Measurements from ENCODE around the gene CD59.
"Not testable (repeated sequence)": the region's sequence is repeated elsewhere in the genome, so short reads cannot be mapped to it uniquely, and the experiment has no call there.

Gene CD59

DNA sequence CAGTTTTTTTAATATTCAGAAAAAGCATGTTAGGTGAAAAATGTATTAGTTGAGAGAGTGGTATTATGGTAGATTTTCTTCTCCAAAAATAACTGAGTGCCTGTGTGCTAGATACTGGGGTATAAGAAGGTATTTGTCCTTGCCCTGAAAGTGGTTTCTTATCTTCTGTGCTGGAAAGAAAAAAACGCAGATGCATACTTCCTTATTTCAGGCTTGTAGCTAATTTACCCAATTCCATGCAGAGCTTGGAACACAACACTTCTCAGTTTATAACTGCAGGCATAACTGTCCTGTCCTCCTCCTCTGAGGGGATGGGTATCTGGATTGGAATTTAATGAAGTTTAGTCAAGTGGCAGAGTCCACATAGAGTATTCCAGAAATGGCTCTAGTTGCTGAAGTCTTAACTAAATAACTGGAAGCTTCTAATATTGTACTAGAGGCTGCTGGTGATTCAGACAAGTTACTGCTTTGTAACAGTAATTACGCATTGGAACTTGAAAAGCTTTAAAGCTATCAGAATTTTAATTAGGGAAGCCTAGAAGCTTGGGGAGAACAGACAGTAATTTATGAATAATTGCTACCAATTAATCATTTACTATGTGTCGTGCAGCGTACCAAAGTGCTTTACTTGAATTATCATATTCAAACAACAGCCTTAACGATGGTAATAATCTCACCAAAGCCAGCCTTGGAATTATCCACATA lies 22.9 kb downstream of the CD59 start:
- DNase-seq, result no peak

DNA sequence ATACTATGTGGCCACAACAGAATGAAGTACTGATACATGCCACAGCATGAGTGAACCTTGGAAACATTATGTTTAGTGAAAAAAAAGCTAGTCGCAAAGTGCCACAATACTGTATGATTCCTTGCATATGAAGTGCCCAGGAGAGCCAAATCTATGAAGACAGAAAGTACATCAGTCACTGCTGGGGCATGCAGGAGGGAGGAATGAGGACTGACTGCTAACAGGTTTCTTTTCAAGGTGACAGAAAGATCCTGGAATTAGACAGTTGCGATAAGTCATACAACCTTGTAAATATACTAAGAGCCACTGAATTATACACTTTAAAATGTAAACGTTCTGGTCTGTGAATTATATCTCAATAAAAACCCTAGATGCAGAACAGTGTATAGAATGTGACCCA lies 23.8 kb downstream of the CD59 start:
- no peak for DNase-seq

DNA sequence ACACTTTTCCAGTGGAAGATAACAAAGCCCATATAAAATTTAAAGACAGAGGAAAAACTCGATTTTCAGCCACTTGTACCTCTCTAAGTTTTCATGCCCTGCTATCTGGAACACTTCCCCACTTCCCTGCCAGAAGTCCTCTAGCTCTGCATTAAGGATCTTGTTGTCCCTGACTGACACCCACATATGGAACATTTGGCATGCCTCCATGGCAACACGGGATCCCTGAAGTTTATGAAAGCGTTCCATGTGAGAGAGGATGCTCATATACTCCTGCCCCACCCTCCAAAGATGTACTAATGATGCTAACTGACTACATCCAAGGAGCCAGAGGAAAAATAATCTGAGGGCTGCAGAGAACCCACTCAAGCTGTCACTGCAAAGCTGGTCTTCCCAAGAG lies 26.8 kb downstream of the CD59 start:
- DNase-seq, result no peak

DNA sequence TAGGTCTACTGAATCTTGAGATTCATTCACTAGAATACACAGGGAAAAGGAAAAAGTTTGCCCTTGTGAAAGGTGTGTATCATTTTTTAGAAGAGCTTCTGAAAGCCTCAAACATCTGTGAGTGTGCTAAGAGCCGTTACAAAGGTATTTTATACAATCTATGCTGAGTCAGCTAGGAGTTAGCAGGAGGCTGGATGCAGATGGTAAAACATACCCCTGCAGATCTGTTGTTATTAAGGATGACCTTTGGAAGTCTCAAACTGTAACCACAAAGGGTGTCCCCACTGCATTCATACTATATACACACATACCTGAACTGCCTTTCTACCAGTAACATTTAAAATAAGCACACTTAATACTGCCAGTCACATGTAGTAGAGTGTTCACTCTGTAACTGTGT lies 27.2 kb downstream of the CD59 start:
- DNase-seq, result no peak

DNA sequence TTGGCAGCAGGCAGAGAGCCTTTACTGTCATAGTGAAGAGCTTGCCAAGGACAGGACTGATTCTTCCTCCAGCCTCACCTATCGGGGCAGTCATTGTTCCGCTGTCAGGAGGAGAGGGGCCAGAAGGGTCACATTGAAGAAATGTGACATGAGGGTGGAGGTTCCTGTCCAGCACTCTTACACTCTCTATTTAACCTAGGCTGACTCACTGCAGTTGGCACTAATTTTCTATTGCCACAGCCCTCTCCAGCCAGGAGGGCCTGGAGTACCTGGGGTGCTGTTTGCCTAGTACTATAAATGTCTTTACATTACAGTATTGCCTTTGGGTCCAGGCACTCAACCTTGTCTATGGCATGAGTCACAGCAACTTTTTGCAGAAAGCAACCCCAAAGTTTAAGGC lies 28.4 kb downstream of the CD59 start:
- DNase-seq, result not testable (repeated sequence)

DNA sequence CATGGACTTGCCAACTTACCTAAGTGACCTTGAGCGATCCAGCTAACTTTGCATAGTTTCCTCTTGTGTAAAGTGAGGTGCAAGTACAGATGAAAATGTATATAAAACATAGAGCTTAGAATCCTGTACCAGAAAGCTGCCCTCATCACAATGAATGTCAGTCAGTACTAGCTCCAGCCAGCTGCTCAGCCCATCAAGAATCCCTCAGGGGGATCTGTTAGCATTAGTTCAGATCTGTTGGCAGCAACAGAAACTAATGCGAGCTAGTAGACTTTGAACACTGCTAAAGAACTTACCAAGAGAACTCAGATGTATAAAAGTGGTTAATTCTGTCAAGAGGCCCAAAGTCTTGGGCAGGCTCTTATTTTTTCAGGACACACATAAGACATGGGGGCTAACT lies 29.3 kb downstream of the CD59 start:
- no peak for DNase-seq

DNA sequence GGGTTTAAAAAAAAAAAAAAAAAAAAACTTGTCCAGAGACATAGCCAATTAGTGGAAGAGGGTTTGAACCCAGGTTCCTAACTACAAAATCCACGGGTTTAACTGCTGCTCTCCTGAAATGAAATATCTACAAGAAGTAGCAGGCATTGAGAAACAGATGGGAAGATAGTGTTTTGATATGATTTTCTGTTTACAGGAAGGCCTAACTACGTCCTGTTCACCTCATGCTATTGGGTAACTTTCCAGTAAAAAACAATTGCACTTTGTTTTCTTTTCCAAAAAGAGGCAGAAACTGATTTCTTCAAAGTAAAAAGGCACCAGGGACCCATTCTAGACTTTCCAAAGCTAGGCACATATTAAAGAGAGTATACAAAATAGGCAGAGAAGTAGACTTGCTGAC lies 29.7 kb downstream of the CD59 start:
- DNase-seq, result no peak

DNA sequence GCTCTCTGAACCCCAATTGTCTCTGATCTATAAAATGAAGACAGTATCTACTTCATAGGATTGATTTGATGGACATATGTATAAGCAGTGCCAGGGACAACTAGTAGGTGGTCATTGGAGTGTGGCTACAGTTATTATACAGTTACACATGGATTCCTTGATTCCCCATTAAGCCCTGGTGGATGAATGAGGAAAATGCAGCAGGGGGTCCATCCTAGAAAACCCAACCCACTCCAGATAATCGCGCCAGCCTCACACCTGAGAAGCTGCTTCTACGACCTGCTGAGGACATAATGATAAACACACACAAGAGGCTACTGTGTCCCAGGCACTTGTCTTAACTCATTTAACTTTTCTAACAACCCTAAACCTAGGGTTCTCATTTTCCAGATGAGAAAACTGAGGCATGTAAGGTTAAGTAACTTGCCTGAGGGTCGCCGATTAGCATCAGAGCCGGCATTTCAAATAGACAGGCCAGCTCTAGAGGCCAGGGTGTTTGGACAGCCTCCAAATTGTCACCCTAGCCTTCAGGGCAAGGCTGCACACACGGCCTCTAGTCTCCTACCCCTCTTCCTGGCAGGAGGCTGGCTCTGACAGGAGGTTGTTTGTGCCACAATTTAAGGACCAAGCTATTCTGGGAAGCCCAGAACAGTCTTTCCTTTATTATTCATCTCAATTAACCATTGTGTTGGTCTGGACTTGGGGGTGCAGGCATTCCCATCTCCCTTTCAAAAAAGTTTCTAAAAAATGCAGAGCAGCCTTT lies 31.8 kb downstream of the CD59 start:
- DNase-seq, result no peak

DNA sequence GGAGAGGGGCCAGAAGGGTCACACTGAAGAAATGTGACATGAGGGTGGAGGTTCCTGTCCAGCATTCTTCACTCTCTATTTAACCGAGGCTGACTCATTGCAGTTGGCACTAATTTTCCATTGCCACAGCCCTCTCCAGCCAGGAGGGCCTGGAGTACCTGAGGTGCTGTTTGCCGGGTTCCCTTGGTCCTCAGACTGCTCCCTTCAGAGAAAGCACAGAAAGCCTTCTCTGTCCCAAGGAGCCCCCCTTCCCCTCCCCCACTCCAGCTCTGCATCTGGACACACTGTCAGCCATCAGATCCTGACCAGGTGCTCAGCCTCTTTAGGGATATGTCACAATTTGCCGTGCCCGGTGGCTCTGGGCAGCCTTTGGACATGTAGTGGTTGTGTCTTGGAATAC lies 32.4 kb downstream of the CD59 start:
- DNase-seq, result no peak

DNA sequence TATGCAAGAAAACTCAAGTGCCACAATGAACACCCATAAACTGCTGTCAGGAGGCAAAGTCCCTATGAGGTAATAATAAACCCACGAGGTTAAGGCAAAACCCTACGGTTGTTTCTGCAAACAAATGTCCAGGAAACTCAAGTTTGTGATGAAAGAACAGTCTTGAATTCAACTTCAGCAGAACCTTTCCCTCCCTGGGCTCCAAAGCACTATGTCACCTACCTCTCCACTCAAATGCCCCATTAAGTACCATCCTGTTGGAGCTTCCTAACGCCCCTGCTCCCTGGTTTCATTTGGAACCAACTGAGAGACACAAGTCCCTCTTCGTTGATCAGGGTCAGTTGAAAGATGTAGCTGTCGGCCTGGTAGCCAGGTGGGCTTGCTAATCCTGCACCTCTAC lies 33.0 kb downstream of the CD59 start:
- no peak for DNase-seq

DNA sequence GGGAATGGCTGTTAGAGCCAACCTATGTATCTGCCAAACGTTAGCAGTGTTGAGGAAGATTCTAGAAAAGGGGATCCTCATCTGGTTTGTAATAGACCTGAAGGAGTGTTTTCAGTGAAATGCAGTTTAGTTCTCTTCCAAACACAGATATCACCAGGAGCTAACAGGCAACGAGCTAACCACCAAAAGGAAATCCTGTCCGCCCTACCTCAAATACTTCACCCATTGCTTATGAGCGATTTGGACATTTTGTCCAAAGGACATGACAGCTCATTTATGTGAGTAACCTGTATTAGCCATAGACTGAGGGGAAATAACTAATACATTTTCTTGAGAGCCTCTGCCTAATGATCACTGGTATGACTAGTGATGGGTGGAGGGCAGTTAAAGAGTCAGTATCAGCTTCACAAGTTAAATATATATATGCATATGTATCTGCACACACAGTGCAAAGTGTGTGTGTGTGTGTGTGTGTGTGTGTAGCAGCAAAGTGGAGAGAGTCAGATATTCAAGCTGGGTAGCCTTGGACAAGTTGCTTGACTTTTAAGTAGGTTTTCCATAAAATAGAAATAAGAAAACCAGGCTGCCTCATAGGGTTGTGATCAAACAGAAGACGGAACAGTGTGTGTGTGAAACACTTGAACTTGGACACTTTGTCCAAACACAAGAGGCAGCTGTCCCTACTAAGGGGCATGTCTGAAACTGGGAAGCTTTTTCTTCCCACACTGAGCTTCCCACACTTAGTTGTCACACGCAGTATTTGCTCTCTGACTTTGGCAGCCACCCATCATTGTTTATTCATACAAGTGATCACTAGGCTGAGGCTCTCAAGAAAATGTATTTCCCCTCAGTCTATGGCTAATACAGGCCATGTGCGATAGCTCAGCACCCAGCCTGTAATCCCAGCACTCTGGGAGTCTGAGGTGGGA lies 34.7 kb downstream of the CD59 start:
- no peak for DNase-seq

DNA sequence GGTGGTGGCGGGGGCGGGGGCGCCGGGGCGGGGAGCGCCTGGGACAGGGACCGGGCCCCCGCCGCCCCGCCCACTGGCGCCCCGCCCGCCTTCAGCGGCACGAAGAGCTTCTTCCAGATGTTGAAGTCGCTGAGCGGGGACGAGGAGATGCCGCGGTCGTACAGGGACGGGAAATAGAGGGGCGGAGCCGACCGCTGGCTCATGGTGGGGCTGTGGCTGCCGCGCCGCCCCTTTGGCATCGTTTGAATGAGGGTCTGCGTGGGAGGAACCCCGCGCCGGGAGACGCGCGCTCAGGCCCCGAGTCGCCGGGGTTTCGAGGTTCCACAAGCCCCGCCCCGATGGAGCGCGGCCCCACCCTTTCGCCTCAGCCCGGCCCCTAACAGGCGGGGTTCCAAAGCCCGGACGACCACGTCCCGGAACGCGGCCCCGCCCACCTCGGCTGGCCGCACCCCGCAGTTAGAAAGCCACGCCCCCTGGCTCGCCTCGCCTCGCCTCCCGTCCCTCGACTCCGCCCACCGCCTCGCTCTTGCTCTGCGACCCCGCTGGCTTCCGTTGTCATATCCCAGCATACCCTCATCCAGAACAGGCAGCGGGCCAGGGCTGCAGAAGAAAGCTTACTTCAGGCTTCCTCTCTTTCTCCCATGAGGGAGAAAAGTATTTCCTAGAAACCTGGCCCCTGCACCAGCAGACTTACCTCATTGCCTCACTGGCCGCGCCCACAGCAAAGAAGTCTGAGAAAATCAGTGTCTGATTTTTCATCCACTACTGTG lies 35.5 kb downstream of the CD59 start, which contains the start of gene C11orf91:
C11orf91 (minus strand) TSS at position 325 of the 770 bp plus-strand sequence; CDS start at position 239, 86 bp downstream.
- peak; percentile 95 for DNase-seq

DNA sequence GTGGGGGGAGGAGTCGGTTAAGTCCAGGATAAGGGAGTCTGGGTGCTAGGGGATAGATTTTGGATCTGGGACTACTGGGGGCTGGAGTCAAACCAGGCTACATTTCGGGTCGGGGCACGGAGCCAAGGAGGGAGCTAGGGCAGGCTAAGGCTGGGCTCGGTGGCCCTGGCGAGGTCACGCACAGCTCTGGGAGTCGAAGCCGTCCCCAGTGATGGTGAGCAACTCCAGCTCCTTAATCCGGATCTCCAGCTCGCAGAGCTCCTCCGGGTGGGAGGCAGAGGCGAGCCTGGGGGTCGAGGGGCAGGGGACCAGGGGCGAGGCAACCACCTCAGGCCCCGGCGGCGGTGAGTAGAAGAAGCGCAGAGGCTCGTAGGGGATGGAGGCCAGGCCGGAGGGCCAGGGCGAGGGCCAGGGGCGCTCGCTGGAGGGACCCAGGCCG lies 36.1 kb downstream of the CD59 start:
- no peak for DNase-seq

DNA sequence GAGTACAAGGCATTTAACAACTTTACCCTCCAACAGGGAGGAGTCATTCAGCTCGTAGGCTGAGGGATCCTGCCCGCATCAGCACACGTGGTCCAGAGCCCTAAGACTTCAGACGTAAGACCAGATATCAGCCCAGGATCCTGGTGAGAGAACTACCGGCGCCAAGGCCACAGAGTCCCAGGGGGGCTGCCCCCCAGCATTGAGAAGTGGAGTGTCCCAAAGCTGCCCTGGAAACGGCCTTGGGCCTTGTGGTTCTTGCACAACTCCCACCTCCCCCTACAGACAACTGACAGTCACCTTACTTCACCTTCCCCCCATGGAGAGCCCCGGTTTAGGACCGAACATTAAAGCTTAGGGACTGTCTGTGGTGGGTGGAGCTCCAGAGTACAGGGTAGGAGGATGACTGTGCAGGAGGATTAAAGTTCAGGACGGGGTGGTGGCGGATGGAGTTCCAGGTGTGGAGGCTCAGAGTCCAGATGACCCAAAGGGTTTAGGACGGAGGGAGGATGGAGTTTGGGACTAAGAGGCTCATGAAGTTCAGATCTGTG lies 36.6 kb downstream of the CD59 start:
- no peak for DNase-seq

DNA sequence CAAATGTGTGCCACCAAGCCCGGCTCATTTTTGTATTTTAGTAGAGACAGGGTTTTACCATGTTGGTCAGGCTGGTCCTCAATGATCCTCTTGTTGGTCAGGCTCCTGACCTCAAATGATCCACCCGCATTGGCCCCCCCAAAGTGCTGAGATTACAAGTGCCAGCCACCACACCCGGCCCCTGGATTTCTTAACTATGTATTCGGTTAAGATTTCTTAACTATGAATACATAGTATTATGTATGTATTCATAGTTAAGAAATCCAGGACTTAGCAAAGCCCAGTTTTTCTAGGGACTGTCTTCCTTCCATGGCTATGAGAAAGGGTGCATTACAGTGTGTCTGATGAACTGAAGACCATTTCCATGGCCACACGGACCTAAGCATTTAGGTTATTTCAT lies 37.3 kb downstream of the CD59 start:
- no peak for DNase-seq

DNA sequence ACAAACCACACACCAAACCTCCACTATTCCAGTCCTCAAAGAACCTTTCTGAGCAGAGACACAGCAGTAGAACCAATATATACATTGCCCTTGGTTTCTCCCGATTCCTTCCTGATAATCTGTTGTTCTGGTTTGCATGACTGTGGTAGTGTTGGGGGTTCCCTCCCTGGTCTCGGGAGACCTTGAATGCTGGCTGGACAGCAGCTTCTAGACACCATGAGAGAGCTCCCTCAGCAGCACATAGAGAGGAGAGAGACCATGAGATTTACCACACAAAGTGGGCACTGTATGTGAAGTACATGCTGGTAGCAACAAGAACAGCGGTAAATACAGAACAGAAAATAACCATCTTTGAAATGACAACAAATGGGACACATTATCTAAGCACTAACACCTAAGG lies 38.2 kb downstream of the CD59 start:
- DNase-seq, result no peak

DNA sequence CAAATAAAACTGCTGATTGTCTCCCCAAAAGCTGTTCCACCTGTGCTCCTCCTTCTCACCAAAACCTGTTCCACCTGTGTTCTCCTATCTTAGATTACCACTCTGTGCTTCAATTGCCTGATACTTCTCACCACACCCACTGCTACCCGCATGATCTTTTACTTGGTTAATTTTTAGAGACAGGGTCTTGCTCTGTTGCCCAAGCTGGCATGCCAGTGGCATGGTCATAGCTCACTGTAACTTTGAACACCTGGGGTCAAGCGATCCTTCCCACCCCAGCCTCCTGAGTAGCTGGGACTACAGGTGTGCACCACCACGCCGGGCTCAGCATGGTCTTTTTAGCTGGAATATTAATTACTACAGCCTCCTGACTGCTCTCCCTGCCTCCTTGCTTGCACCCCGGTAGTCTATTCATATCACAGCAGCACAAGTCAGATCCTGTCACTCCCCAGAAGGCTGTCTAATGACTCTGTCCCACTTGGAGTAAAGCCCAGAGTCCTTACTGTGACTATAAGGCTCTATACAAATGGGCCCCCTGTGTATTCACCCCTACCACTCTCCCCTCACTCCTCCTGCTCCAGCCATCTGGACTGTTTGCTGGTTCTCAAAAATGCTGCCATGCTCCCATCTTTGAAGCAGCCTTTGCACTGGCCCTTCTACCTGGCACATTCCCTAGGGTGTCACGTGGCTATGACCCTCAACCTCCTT lies 39.1 kb downstream of the CD59 start:
- no peak for DNase-seq

DNA sequence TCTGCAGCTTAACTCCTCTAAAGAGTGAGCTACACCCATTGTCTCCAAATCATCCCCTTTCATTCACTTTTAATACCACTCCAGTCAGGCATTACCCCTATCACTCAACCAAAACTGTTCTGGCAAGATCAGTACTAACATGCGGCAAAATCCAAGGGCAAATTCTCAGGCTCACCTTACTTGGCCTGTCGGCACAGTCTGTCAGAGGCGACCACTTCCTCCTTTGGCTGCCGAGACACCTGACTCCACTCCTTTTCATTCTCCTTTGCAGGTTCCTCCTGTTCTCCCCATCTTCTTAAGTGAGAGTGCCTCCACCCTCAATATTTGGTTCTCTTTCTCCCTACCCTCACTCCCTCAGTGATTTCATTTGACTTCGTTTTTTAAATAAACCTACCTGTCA lies 39.8 kb downstream of the CD59 start:
- no peak for DNase-seq

DNA sequence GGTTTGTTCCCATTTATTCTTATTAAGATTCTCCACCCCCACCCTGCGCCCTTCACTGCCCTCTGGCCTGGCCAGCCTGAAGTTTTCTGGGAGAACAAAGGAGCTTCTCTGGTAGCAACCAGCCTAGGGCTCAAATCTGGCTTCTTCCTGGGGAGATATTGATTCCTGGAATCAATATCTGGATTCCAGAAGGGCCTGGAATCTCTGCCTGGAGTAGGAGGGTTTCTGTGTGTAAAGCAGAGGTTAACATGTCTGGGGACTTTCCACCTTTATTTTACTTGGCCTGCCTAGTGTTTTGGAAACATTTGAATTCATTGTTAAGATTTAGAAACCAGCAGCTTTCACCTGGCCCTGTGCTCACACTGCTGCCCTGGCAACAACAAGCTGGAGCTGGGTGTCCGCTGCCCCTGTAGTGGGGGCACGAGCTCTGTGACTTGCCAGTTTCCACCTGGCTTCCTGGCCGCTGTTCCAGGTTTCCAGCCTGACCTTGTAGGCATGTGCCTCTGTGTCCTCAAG lies 41.1 kb downstream of the CD59 start:
- no peak for DNase-seq

DNA sequence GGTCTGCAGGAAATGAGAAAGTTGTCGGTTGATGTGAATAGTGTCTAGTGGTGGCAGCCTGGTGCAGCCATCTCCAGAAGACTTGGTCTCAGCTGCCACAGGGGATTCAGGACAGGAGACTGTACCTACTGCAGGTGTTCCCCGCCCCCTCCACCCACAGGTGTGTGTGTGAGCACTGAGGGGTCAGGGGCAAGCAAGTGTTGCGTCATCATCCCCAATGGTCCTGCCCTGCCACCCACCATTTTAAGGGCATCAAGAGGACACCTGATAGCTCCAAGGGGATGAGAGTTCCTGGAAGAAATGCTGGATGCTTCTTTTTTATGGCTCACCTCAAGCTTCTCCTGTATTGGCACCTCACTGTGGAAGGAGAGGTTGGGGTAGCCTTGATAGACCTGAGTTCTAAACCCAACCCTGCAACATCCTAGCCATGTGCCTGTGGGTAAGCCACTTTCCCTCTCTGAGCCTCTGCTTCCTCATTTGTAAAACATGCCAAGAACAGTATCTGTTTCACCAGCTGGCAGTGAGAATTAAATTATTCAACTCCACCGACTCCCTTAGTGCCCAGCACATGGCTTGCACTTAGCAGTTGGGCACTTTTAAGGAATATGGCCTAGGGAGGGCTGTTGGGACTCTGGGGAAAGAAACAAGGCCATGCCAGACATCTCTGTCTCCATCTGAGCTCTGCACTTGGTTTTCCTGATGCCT lies 41.7 kb downstream of the CD59 start:
- no peak for DNase-seq

DNA sequence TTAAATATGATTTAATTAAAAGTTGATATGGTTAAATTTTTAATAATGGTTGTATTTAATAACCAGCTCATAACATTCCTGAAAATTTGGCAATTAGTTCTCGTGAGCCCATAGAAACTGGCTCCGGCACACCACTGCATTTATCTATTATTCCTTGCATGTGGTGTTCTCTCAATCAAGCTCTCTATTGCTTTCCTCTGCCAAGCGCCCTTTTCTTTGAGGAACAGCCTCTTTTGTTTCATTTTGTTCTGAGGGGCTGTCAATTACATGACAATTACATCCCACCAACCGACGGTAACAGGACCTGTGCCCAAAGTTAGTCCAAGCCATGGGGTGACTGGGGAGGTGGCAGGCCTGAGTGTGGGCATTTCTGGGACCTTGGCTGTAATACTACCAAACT lies 43.7 kb downstream of the CD59 start:
- DNase-seq, result no peak

All from activated CD4-positive, alpha-beta T cell treated with anti-CD3 and anti-CD28 coated beads, Interleukin-10, Interleukin-2, amounts not matched to agents 100 ng/mL and 50 ng/mL, durations not matched to agents 16 hours and 8 hours (primary cell).